Tibial artery (tissue), 4 donors: Measurements from ENCODE around the gene AKAP6.

Source experiments
- DNase-seq, 2 donors: peaks; one replicate each; pipeline ENCODE4 v3.0.0-alpha.2; 2019
- H3K27ac ChIP-seq, 2 donors: fragments of 200-600 bp; sonication (generic) in 1 of 2; 1 replicate in 1 of 2; 2 replicates in 1 of 2; pipeline ENCODE4 v1.5.1; 2018 to 2019; ENCODE audit warnings: mild to moderate bottlenecking in 1 of 2
- H3K27me3 ChIP-seq, 2 donors: fragments of 200-600 bp; sonication (generic) in 1 of 2; one replicate each; pipeline versions ENCODE4 v1.5.1 to v1.6.0; 2016 to 2019
- H3K36me3 ChIP-seq, 3 donors: fragments of 200-600 bp; sonication (generic) in 2 of 3; one replicate each; pipeline ENCODE4 v1.5.1; 2016 to 2019; ENCODE audit warnings: mild to moderate bottlenecking in 2 of 3
- H3K4me1 ChIP-seq, 4 donors: fragments of 200-600 bp; sonication (generic) in 2 of 4; 1 replicate in 3 of 4; 2 replicates in 1 of 4; pipeline ENCODE4 v1.5.1; 2016 to 2019
- H3K4me3 ChIP-seq, 2 donors: fragments of 200-600 bp; sonication (generic) in 1 of 2; 1 replicate in 1 of 2; 2 replicates in 1 of 2; pipeline ENCODE4 v1.5.1; 2018 to 2019; ENCODE audit warnings: mild to moderate bottlenecking in 2 of 2
- H3K9me3 ChIP-seq, 3 donors: fragments of 200-600 bp; sonication (generic) in 1 of 3; one replicate each; pipeline ENCODE4 v1.5.1; 2016 to 2019
- intact Hi-C: fragments of 100-400 bp; cut with DNase I; formaldehyde crosslinking; loops from one replicate; pipeline ENCODE4 v1.15.0; 2023; ENCODE audit warnings: low total_unique reads
- TF ChIP-seq, protein P1 (sequence below), 2 experiments: fragments of 200-600 bp in 1 of 2; fragments of 450-650 bp in 1 of 2; IDR thresholded peaks; one replicate each; pipeline ENCODE4 v1.5.1; 2017 to 2019; ENCODE audit warnings: antibody characterized with exemption in 2 of 2, mild to moderate bottlenecking in 1 of 2, moderate library complexity in 1 of 2

Gene AKAP6

DNA sequence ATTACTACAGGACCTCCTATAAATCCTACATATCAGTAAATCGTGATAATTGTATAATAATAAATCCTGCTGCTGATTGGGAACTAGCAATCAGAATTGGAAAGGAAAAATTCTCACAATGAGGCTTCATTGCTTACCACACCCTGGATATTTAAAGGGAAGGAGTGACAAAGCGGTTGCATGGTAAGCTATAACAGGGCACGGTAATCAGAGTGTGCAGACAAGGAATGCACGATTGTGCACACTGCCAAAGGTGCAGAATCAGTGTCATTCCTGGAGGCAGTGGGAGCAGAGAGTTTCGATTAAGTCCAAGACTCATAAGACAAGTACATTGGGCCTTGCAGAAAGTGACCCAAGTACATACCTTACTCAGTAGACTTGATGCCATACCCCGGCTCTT is 332.1 kb downstream of the AKAP6 start:
- Histone ChIP-seq H3K4me1 (peaks cover 0 to 17% (median 0%) of the 10 kb centered on the region in 4 donors), H3K27ac (no peak overlapping the region), H3K27me3 (no peaks in the 10 kb centered on the region), H3K9me3 (no peaks in the 10 kb centered on the region), H3K4me3 (no peak overlapping the region), H3K36me3 (no peaks in the 10 kb centered on the region)
- intact Hi-C loops, result no loop called here
- DNase-seq, result no peak
- TF ChIP-seq, protein P1, sequence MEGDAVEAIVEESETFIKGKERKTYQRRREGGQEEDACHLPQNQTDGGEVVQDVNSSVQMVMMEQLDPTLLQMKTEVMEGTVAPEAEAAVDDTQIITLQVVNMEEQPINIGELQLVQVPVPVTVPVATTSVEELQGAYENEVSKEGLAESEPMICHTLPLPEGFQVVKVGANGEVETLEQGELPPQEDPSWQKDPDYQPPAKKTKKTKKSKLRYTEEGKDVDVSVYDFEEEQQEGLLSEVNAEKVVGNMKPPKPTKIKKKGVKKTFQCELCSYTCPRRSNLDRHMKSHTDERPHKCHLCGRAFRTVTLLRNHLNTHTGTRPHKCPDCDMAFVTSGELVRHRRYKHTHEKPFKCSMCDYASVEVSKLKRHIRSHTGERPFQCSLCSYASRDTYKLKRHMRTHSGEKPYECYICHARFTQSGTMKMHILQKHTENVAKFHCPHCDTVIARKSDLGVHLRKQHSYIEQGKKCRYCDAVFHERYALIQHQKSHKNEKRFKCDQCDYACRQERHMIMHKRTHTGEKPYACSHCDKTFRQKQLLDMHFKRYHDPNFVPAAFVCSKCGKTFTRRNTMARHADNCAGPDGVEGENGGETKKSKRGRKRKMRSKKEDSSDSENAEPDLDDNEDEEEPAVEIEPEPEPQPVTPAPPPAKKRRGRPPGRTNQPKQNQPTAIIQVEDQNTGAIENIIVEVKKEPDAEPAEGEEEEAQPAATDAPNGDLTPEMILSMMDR (IDR thresholded peaks at IDR 0.05), result no peak

DNA sequence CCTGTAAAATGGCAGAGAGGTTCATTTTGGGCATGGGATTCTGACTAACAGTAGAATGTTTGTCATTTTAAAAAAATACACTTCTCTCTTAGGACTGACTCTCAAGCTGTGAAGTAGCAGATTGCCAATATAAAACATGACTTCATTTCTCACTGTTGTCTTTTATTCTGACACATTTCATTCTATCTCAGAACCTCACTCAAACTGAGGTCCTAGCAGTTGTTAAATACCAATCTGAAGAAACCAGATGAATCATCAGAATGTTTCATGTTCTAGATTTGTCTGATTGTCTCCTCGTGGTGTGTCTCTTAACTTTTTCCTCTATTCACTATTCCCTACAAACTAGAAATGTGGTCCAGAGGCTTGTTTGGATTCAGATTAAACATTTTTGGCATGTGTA is 333.1 kb downstream of the AKAP6 start:
- H3K36me3 ChIP-seq, result no peaks in the 10 kb centered on the region
- DNase-seq, result no peak
- H3K9me3 ChIP-seq, result no peaks in the 10 kb centered on the region
- no peaks in the 10 kb centered on the region for H3K27me3 ChIP-seq
- TF ChIP-seq, protein P1 (IDR thresholded peaks at IDR 0.05), result no peak
- no peak overlapping the region for H3K27ac ChIP-seq
- intact Hi-C loops, result no loop called here
- H3K4me1 ChIP-seq, result peaks cover 0 to 19% (median 0%) of the 10 kb centered on the region in 4 donors
- H3K4me3 ChIP-seq, result no peak overlapping the region

DNA sequence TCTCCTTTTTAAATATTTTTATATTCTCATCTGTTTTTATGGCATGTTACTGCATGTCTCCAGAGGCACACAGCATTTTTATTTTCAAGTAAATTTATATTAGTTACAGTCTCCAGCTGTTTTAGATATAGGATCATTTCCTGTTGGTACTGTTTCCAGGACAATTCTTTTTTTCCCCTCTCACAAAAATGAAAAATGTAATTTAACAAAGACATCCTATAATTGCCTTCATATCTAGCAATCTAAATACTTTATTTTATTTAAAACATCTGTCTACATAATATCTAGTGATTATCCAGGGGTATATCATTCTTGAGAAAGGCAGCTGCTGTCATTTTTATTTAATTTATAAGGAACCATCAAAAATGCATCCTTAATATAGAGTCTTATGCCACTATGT is 337.2 kb downstream of the AKAP6 start:
- TF ChIP-seq, protein P1 (IDR thresholded peaks at IDR 0.05), result no peak
- Histone ChIP-seq H3K9me3 (no peaks in the 10 kb centered on the region), H3K27ac (no peak overlapping the region), H3K4me1 (peaks cover 0 to 31% (median 2%) of the 10 kb centered on the region in 4 donors), H3K27me3 (no peaks in the 10 kb centered on the region), H3K4me3 (no peak overlapping the region), H3K36me3 (no peaks in the 10 kb centered on the region)
- intact Hi-C loops, result no loop called here
- DNase-seq, result no peak

DNA sequence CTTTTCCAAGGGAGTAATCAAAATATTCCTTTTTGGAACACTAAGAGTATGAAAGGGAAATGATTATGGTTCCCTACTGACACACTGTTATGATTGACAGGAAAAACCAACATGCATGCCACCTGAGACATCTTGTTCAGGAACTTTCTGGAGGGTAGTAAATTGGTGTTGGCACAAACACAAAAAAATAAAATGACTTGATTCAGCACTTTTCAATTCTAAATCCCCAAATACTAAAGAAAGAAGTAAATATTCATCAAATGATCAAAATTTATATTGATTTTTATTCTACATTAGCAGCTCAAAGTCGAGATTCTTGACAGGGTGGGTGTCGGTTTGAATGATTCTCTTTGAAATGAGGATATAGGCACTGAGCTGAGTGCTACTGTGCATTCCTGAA is 338.2 kb downstream of the AKAP6 start:
- Histone ChIP-seq H3K36me3 (no peaks in the 10 kb centered on the region), H3K4me1 (peaks cover 0 to 31% (median 2%) of the 10 kb centered on the region in 4 donors), H3K27me3 (no peaks in the 10 kb centered on the region), H3K27ac (no peak overlapping the region), H3K9me3 (no peaks in the 10 kb centered on the region), H3K4me3 (no peak overlapping the region)
- TF ChIP-seq, protein P1 (IDR thresholded peaks at IDR 0.05), result no peak
- intact Hi-C loops, result no loop called here
- no peak for DNase-seq

DNA sequence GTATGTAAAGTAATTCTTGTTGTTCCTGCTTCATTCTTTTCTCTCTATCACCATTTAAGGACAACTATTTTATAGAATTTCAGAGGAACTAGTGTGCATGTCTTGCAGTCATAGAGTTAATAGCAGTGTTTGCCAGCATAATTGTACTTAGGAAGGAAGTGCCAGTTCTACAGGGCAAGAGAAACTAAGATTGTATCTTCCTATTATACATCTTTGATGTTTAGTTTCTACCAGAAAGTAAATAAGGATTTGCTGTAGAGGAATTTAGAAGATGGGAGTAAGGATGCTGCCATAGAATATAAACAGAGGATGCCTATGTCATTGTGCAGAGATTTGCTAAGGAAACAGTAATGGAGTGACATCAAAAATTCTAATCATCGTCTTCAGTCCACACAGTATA is 338.7 kb downstream of the AKAP6 start:
- Histone ChIP-seq H3K27ac (no peak overlapping the region), H3K9me3 (no peaks in the 10 kb centered on the region), H3K4me1 (peaks cover 0 to 31% (median 2%) of the 10 kb centered on the region in 4 donors), H3K27me3 (no peaks in the 10 kb centered on the region), H3K36me3 (no peaks in the 10 kb centered on the region), H3K4me3 (no peak overlapping the region)
- DNase-seq, result no peak
- intact Hi-C loops, result no loop called here
- TF ChIP-seq, protein P1 (IDR thresholded peaks at IDR 0.05), result no peak

DNA sequence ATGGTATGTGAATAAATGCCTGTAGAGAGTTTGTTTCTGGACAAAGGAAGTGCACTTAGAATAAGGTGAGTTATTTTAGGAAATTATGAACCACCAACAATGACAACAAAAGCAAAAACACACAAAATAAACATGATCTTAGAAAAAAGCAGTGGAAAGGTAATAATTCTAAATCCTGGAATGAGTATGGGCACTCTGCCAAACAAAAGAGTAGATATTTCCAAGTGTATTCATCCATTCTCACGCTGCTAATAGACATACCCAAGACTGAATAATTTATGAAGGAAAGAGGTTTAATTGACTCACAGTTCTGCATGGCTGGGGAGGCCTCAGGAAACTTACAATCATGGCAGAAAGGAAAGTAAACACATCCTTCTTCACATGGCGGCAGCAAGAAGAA is 340.3 kb downstream of the AKAP6 start:
- H3K27me3 ChIP-seq, result no peaks in the 10 kb centered on the region
- TF ChIP-seq, protein P1 (IDR thresholded peaks at IDR 0.05), result no peak
- DNase-seq, result no peak
- H3K36me3 ChIP-seq, result no peaks in the 10 kb centered on the region
- no peak overlapping the region for H3K27ac ChIP-seq
- intact Hi-C loops, result no loop called here
- H3K4me1 ChIP-seq, result peaks cover 0 to 31% (median 2%) of the 10 kb centered on the region in 4 donors
- H3K9me3 ChIP-seq, result no peaks in the 10 kb centered on the region
- no peak overlapping the region for H3K4me3 ChIP-seq
